Measurements from ENCODE around the gene ANAPC2.

Gene ANAPC2

GRCh38 chr9:137218212-137218753 is 29.9 kb upstream of the ANAPC2 start:
- no peak overlapping the region for H3K4me3 ChIP-seq (ENCODE audit: low read depth in 1 of 2, low read length in 2 of 2)

GRCh38 chr9:137217276-137218211 is 29.2 kb upstream of the ANAPC2 start:
- peak overlapping the region; percentile 11 for H3K4me3 ChIP-seq (ENCODE audit: low read depth in 1 of 2, low read length in 2 of 2)
- no peaks in the 10 kb centered on the region for H3K27me3 ChIP-seq (ENCODE audit: low read depth, low read length)
- no peaks in the 10 kb centered on the region for H3K9me3 ChIP-seq (ENCODE audit: control insufficient read depth in 1 of 2, low read length in 2 of 2)
- H3K4me1 ChIP-seq (ENCODE audit: control insufficient read depth in 1 of 2, insufficient read depth in 2 of 2, low read length in 2 of 2), result peaks cover 0 to 7% of the 10 kb centered on the region in 2 donors
- H3K27ac ChIP-seq (ENCODE audit: low read length), result no peak overlapping the region
- peaks cover 0 to 8% of the 10 kb centered on the region in 2 donors for H3K36me3 ChIP-seq (ENCODE audit: control insufficient read depth in 1 of 2, insufficient read depth in 2 of 2, low read length in 2 of 2)

More at GRCh38 chr9:137218212-137218753, 29.9 kb upstream of the ANAPC2 start:
- Histone ChIP-seq H3K9me3 (ENCODE audit: control insufficient read depth in 1 of 2, low read length in 2 of 2) (no peaks in the 10 kb centered on the region), H3K36me3 (ENCODE audit: control insufficient read depth in 1 of 2, insufficient read depth in 2 of 2, low read length in 2 of 2) (peaks cover 0 to 8% of the 10 kb centered on the region in 2 donors), H3K27ac (ENCODE audit: low read length) (no peak overlapping the region), H3K4me1 (ENCODE audit: control insufficient read depth in 1 of 2, insufficient read depth in 2 of 2, low read length in 2 of 2) (peaks cover 0 to 12% of the 10 kb centered on the region in 2 donors), H3K27me3 (ENCODE audit: low read depth, low read length) (no peaks in the 10 kb centered on the region)

GRCh38 chr9:137216188-137216965 is 28.0 kb upstream of the ANAPC2 start:
- no peaks in the 10 kb centered on the region for H3K27me3 ChIP-seq (ENCODE audit: low read depth, low read length)
- H3K36me3 ChIP-seq (ENCODE audit: control insufficient read depth in 1 of 2, insufficient read depth in 2 of 2, low read length in 2 of 2), result peaks cover 0 to 8% of the 10 kb centered on the region in 2 donors
- H3K4me3 ChIP-seq (ENCODE audit: low read depth in 1 of 2, low read length in 2 of 2), result no peak overlapping the region
- H3K9me3 ChIP-seq (ENCODE audit: control insufficient read depth in 1 of 2, low read length in 2 of 2), result no peaks in the 10 kb centered on the region
- H3K27ac ChIP-seq (ENCODE audit: low read length), result no peak overlapping the region
- H3K4me1 ChIP-seq (ENCODE audit: control insufficient read depth in 1 of 2, insufficient read depth in 2 of 2, low read length in 2 of 2), result peaks cover 0 to under 1% of the 10 kb centered on the region in 2 donors

GRCh38 chr9:137215196-137215986 is 27.0 kb upstream of the ANAPC2 start:
- peaks cover 0 to 8% of the 10 kb centered on the region in 2 donors for H3K36me3 ChIP-seq (ENCODE audit: control insufficient read depth in 1 of 2, insufficient read depth in 2 of 2, low read length in 2 of 2)
- no peaks in the 10 kb centered on the region for H3K27me3 ChIP-seq (ENCODE audit: low read depth, low read length)

GRCh38 chr9:137214620-137215019 is 26.3 kb upstream of the ANAPC2 start:
- H3K4me3 ChIP-seq (ENCODE audit: low read depth in 1 of 2, low read length in 2 of 2), result no peak overlapping the region
- H3K9me3 ChIP-seq (ENCODE audit: control insufficient read depth in 1 of 2, low read length in 2 of 2), result no peaks in the 10 kb centered on the region
- peaks cover 0 to 8% of the 10 kb centered on the region in 2 donors for H3K36me3 ChIP-seq (ENCODE audit: control insufficient read depth in 1 of 2, insufficient read depth in 2 of 2, low read length in 2 of 2)
- H3K4me1 ChIP-seq (ENCODE audit: control insufficient read depth in 1 of 2, insufficient read depth in 2 of 2, low read length in 2 of 2), result no peaks in the 10 kb centered on the region
- H3K27me3 ChIP-seq (ENCODE audit: low read depth, low read length), result no peaks in the 10 kb centered on the region
- H3K27ac ChIP-seq (ENCODE audit: low read length), result no peak overlapping the region

More at GRCh38 chr9:137215196-137215986, 27.0 kb upstream of the ANAPC2 start:
- Histone ChIP-seq H3K4me3 (ENCODE audit: low read depth in 1 of 2, low read length in 2 of 2) (no peak overlapping the region), H3K27ac (ENCODE audit: low read length) (no peak overlapping the region), H3K4me1 (ENCODE audit: control insufficient read depth in 1 of 2, insufficient read depth in 2 of 2, low read length in 2 of 2) (no peaks in the 10 kb centered on the region), H3K9me3 (ENCODE audit: control insufficient read depth in 1 of 2, low read length in 2 of 2) (no peaks in the 10 kb centered on the region)

GRCh38 chr9:137213160-137214060 is 25.1 kb upstream of the ANAPC2 start:
- H3K27me3 ChIP-seq (ENCODE audit: low read depth, low read length), result no peaks in the 10 kb centered on the region
- H3K27ac ChIP-seq (ENCODE audit: low read length), result no peak overlapping the region
- H3K36me3 ChIP-seq (ENCODE audit: control insufficient read depth in 1 of 2, insufficient read depth in 2 of 2, low read length in 2 of 2), result peaks cover 0 to 18% of the 10 kb centered on the region in 2 donors
- no peaks in the 10 kb centered on the region for H3K4me1 ChIP-seq (ENCODE audit: control insufficient read depth in 1 of 2, insufficient read depth in 2 of 2, low read length in 2 of 2)
- no peaks in the 10 kb centered on the region for H3K9me3 ChIP-seq (ENCODE audit: control insufficient read depth in 1 of 2, low read length in 2 of 2)
- no peak overlapping the region for H3K4me3 ChIP-seq (ENCODE audit: low read depth in 1 of 2, low read length in 2 of 2)

GRCh38 chr9:137212520-137212919 is 24.2 kb upstream of the ANAPC2 start:
- Histone ChIP-seq H3K36me3 (ENCODE audit: control insufficient read depth in 1 of 2, insufficient read depth in 2 of 2, low read length in 2 of 2) (peaks cover 0 to 18% of the 10 kb centered on the region in 2 donors), H3K27me3 (ENCODE audit: low read depth, low read length) (no peaks in the 10 kb centered on the region)

GRCh38 chr9:137211532-137211931 is 23.2 kb upstream of the ANAPC2 start:
- Histone ChIP-seq H3K27me3 (ENCODE audit: low read depth, low read length) (no peaks in the 10 kb centered on the region), H3K36me3 (ENCODE audit: control insufficient read depth in 1 of 2, insufficient read depth in 2 of 2, low read length in 2 of 2) (peaks cover 0 to 18% of the 10 kb centered on the region in 2 donors), H3K27ac (ENCODE audit: low read length) (no peak overlapping the region), H3K4me3 (ENCODE audit: low read depth in 1 of 2, low read length in 2 of 2) (no peak overlapping the region), H3K9me3 (ENCODE audit: control insufficient read depth in 1 of 2, low read length in 2 of 2) (no peaks in the 10 kb centered on the region), H3K4me1 (ENCODE audit: control insufficient read depth in 1 of 2, insufficient read depth in 2 of 2, low read length in 2 of 2) (peaks cover 6 to 7% of the 10 kb centered on the region in 2 donors)

More at GRCh38 chr9:137212520-137212919, 24.2 kb upstream of the ANAPC2 start:
- no peaks in the 10 kb centered on the region for H3K4me1 ChIP-seq (ENCODE audit: control insufficient read depth in 1 of 2, insufficient read depth in 2 of 2, low read length in 2 of 2)
- no peaks in the 10 kb centered on the region for H3K9me3 ChIP-seq (ENCODE audit: control insufficient read depth in 1 of 2, low read length in 2 of 2)
- no peak overlapping the region for H3K27ac ChIP-seq (ENCODE audit: low read length)
- H3K4me3 ChIP-seq (ENCODE audit: low read depth in 1 of 2, low read length in 2 of 2), result no peak overlapping the region

- H3K27me3 ChIP-seq (ENCODE audit: low read depth, low read length), result no peaks in the 10 kb centered on the region
- H3K4me3 ChIP-seq (ENCODE audit: low read depth in 1 of 2, low read length in 2 of 2), result peak overlapping the region; percentile 84 to 98
- H3K4me1 ChIP-seq (ENCODE audit: control insufficient read depth in 1 of 2, insufficient read depth in 2 of 2, low read length in 2 of 2), result peaks cover 21 to 51% of the 10 kb centered on the region in 2 donors
- no peak overlapping the region for H3K27ac ChIP-seq (ENCODE audit: low read length)
- no peaks in the 10 kb centered on the region for H3K9me3 ChIP-seq (ENCODE audit: control insufficient read depth in 1 of 2, low read length in 2 of 2)
- H3K36me3 ChIP-seq (ENCODE audit: control insufficient read depth in 1 of 2, insufficient read depth in 2 of 2, low read length in 2 of 2), result peaks cover 0 to 10% of the 10 kb centered on the region in 2 donors
These were observed 18.2 kb upstream of the ANAPC2 start for GRCh38 chr9:137206602-137207001.
